Stimulated activated CD4-positive, alpha-beta T cell treated with anti-CD3 and anti-CD28 coated beads, Interleukin-4, amount 100 ng/mL, for 24 hours (primary cell): ENCODE results near the gene STING1.
"Not testable (repeated sequence)": the region's sequence is repeated elsewhere in the genome, so short reads cannot be mapped to it uniquely, and the experiment has no call there.

Source experiments
- DNase-seq: peaks from one replicate; pipeline ENCODE4 v3.0.0-alpha.2; 2020

The STING1 gene

DNA sequence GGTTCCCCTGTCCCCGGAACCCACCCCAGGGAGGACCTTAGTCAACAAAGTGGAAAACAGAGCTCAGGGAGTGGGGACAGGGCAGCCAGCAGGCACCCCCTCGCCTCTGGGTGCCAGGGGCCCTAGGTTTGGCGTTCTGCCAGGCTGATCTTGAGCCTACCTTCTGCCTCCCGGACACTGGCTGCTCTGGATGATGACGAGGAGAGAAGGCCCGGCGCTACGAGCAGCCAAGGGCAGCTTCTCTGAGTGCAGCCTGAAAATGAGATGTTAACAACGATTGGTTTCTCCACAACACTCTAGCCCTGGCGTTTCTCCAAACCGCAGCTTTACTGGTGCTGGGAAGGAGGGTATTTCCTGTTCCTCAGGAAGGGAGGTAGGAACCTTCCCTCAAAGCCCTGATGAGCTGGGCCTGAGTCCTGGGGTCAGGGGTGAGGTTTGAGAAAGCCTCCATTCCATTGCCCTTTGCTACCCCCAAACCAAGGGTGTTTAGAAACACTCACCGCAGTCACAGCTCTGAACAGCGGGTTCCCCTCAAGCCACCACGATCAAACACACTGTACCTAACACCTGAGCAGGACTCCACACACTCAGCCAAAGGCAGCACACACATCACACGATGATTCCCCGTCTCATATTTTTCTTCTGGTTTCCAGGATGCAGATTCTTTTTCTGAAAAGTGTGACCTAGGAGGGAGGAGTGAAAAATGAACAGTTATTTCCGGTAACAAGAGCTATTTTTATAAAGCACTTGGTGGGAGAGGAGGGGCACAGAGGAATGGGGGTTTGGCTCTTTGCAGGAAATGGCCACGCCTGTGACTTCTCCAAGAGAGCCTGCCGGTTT is at the start of gene STING1:
STING1 (minus strand) TSS at position 709 of the 840 bp plus-strand sequence. CDS start 1,054 bp downstream, outside the sequence.
- DNase-seq: peak; percentile 66

DNA sequence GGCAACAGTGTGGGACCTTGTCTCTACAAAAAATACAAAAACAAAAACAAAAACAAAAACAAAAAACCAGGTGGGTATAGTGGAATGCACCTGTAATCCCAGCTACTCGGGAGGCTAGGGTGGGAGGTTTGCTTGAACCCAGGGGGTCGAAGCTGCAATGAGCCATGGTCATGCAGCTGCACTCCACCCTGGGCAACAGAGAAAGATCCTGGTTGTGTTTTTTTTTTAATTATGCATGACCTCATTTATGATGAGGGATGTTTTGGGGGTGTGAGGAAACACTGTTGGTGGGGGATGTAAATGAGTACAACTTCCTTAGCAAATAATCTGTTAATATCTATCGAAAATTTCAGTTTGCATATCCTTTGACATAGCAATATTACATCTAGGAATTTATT is 49.2 kb upstream of the STING1 start:
- DNase-seq: no peak

DNA sequence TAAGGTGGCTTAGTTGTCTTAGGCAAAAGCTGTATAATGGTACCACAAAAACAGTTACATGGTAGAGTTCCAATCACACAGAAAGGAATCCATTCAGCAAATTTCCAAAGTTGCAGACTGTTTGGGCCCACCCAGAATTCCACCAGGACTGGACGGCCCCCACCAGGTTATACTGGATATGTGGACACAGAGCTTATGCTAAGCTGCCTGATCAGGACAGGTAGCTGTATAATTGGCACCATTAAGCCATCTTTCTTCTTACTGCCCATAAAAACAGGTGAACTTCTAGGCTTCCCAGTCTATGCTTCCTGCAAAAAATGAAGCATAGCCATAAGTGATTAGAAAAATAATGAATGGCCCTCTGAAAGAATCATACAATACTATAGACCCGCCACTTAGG is 47.5 kb upstream of the STING1 start:
- DNase-seq: not testable (repeated sequence)

DNA sequence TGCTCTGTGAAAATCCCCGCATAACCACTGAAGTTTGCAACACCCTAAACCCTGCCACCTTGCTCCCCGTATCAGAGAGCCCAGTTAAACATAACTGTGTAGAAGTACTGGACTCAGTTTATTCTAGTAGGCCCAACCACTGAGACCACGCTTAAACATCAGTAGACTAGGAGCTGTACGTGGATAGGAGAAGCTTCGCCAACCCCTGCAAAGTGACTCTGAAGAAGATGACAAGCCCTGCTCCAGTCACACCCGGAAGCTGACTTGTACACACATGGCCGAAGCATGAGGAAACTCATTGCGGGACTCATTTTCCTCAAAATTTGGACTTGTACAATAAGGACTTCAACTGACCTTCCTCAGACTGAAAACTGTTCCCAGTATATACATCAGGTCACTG is 46.1 kb upstream of the STING1 start:
- DNase-seq: not testable (repeated sequence)

DNA sequence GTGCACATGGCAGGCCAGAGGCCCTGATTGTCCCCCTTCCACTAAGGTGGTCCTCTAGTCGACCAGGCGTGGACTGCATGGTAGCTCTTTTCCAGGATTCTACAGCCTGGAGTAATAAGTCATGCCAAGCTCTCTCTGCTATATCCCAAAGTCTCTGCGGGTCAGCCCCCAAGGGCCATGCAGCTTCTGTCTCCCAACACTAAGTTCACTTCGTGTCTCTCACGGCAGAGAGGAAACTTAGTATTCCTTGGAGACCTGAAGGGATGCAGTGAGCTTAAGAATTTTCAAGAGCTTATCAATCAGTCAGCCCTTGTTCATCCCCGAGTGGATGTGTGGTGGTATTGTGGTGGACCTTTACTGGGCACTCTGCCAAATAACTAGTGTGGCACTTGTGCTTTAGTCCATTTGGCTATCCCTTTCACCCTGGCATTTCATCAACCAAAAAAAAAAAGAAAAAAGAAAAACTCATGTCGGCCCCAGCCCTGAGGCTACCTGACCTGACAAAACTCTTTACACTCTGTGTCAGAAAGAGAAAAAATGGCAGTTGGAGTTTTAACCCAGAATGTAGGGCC is 45.4 kb upstream of the STING1 start:
- DNase-seq: not testable (repeated sequence)

DNA sequence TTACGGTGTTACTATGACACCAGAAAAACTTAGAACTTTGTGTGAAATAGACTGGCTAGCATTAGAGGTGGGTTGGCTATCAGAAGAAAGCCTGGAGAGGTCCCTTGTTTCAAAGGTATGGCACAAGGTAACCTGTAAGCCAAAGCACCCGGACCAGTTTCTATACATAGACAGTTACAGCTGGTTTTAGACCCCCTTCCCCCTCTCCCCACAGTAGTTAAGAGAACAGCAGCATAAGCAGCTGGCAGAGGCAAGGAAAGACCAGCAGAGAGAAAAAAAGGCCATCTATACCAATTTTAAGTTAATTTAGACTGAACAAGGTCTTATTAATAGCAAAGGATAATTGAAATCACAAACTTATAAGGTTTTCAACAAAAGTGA is 44.5 kb upstream of the STING1 start:
- DNase-seq: not testable (repeated sequence)

DNA sequence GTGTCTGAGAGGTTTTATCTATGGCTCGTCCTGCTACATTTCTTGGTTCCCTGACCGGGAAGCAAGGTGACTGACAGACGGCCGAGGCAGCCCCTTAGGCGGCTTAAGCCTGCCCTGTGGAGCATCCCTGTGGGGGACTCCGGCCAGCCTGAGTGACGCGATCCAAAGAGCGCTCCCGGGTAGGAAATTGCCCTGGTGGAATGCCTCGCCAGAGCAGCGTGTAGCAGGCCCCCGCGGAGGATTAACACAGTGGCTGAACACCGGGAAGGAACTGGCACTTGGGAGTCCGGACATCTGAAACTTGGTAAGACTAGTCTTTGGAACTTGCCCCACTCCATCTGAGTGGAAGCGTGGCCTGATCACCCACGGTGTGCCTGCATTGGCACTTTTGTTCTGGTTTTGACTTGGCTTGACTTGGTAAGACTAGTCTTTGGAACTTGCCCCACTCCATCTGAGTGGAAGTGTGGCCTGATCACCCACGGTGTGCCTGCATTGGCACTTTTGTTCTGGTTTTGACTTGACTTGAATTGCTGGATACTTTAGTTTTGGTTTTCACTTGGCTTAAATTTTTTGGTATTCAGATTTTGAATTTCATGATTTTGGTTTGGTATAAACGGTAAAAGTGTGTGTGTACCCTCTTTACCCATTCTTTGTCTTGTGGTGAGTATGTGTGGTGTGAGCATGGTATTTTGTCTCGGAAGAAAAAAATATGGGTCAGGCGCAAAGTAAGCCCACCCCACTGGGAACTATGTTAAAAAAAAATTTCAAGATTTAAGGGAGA is 43.9 kb upstream of the STING1 start:
- DNase-seq: not testable (repeated sequence)

DNA sequence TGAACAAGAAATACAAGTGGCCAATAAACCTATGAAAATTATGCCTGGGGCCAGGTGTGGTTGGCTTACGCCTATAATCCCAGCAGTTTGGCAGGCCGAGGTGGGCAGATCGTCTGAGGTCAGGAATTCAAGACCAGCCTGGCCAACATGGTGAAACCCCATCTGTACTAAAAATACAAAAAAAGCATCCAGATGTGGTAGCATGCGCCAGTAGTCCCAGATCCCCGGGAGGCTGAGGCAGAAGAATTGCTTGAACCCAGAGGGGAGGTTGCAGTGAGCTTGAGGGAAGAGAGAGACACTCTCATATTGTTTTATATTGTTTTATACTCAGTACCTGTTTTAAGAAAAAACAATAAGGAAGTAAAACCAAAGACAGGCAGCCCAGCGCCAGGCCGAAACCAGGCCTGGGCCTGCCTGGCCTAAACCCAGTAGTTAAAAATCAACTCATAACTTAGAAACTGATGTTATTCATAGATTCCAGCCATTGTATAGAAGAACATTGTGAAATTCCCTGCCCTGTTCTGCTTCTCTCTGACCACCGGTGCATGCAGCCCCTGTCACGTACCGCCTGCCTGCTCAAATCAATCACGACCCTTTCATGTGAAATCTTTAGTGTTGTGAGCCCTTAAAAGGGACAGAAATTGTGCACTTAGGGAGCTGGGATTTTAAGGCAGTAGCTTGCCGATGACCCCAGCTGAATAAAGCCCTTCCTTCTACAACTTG is 43.2 kb upstream of the STING1 start:
- not testable (repeated sequence) for DNase-seq

DNA sequence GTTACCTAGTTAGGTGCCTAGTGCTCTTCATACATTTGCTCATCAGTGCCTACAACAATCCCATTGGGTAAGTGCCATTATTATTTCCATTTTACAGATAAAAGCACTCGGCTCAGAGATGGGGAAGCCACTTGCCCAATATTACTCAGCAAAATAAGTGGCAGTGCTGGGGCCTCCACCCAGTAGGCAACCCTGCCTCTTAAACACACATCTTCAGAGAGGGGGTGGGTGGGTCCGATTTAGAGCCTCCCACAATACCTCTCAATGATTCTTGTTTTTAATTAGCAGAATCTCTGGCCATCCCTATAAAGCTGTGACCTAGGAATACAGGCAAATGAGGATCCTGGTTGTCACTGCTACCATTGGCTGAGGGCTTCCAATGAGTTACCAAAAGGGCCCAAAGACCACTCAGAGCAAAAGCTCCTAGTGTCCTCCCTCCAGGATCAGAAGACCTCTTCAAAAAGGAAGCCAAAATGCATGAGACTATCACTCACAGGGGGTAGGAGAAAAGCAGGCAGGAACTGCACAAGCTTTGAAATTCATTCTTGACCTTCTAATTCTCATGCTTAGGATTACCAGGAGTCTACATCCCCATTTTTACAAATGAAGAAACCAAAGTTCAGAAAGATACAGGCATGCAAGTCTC is 42.5 kb upstream of the STING1 start:
- no peak for DNase-seq

DNA sequence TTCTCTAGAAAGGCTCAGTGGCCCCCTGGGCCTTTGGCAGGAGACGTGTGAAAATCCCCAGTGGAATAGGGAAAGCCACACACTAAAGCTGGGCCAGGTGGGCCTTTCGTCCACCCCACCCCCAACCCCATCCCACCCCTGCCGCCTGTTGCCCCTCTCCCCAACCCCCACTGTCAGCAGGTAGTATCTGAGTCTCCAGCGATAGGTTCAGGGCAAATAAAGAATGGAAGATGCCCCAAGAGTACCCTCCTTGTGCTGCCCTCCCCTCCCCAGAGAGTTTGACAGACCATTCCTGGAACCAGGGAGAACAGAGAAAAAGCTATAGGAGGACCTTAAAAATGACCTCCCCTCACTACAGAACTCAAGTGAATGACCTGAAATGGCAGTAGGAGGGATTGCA is 41.9 kb upstream of the STING1 start:
- DNase-seq: no peak

DNA sequence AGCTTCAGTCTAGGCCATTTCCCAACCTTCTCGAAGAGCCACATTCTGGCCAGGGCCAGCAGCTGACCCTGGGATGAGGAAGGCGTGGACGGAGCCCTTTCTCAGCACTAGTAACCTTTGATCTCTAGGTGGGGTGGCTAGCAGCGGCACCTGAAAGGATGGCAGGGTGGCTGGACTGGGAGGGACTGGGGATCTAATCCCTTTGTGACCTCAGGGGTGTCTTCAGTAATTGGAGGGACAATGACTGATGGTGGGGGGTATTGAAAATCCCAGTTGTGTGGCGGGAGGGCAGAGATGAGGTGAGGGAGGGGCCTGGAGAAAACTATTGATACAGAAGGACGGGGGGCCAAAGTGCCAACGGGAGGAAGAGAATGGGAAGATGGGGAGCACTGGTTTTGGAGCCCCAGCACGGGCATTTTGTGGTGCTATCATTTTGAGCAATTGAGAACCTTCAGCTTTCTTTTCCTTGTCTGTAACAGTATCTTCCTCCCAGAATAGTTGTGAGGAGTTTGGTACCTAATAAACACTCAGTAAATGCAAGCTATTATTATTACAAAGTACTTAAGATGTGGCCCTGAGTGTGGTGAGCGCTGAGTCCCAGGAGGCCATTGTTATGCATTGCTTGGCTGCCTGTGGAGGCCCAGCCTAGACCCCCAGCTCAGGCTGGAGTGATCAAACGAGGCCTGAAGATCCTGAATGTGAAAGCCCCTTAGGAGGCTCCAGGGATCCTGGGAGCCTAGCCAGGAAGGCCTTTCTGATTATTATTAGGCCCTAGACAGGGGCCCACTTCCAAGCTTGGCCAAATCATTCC is 41.3 kb upstream of the STING1 start:
- no peak for DNase-seq

DNA sequence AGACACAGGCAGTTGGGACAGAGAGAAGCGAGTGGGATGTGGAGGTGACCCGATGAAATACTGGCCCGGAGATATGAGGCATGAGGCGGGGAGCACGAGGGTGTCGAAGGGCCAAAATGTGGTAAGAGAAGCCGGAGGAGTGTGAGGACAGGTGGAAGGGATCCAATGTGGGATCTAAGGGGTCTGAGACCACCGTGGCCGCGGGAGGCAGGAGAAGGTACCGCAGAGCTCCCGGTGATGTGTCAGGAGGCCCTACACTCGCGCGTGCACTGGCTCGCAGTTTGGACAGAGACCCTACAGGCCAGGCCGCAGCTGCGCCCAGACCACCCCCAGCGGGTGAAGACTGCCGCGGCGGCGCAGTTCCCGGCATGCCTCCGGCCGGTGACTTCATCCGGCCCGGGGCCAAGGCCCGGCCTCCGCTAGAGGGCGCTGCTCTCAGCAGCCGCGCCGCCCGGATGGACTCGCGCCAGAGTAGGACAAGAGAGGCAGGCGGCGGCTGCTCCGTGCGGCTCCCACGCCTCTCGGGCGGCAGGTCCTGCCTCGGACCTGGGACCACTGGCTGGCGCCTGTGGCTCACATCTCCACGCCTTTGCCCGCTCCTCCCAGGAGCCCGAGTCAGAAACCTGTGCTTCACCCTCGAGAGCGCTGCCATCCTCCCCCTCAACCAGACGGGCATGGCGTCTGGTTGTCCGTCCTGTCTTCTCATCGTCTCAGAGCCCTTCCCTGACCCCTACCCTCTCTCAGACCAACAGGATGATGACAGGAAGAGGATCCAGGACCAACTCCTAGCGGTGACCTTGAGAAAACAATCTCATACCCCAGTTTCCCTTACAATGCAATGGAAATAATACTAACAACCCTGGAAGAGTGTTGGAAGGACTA is 35.4 kb upstream of the STING1 start:
- DNase-seq: peak; percentile 89

DNA sequence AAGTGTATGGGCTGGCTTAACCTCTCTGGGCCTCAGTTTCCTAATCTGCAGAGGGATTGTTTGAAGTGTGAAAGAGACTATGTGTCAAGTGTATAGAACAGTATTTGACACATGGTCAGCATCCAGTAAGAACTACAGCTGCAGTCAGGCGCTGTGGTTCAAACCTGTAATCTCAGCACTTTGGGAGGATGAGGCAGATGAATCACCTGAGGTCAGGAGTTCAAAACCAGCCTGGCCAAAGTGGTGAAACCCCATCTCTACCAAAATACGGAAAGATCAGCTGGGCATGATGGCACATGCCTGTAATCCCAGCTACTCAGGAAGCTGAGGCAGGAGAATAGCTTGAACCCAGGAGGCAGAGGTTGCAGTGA is 31.9 kb upstream of the STING1 start:
- no peak for DNase-seq

DNA sequence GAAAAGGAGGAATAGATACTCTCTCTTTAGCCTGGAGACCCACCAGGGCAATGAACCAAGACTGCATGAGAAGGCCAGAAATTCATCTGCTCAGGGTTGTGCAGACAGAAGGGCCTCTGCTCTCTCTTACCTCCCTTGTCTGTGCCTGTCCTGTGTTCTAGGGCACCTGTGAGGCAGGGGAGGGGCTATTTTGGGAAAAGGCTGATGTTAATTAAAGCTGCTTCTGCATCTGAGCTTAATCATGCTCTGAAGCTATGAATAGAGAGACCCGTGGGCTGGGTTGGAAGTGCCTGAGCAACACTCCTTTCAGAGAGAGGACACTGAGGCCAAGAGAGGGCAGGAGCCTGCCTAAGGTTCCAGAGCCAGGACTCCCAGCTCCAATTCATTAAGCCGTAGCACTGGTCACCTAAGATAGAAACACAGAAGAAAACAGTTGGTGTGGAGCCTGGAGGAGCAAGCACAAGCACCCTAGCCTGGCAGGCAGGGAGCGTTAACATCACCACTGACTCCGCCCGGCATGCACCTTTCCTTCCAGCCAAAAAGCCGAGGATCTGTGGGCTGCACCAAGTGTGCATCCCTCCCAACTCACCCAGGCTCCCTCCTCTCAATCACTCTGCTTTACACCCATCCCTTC is 31.4 kb upstream of the STING1 start:
- DNase-seq: no peak

DNA sequence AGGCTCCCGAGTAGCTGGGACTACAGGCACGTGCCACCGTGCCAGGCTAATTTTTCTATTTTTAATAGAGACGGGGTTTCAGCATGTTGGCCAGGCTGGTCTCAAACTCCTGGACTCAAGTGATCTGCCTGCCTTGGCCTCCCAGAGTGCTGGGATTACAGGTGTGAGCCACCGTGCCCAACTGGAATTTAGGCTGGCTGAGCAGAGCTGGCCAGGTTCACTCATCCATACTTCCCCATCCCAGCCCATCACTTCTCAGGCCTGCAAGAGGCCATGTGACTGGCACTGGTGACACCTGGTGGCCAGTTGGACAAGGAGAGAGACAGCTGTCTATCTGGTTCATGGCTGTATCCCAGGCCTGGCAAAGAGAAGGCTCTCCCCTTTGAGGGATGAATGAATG is 30.9 kb upstream of the STING1 start:
- DNase-seq: peak; percentile 83

DNA sequence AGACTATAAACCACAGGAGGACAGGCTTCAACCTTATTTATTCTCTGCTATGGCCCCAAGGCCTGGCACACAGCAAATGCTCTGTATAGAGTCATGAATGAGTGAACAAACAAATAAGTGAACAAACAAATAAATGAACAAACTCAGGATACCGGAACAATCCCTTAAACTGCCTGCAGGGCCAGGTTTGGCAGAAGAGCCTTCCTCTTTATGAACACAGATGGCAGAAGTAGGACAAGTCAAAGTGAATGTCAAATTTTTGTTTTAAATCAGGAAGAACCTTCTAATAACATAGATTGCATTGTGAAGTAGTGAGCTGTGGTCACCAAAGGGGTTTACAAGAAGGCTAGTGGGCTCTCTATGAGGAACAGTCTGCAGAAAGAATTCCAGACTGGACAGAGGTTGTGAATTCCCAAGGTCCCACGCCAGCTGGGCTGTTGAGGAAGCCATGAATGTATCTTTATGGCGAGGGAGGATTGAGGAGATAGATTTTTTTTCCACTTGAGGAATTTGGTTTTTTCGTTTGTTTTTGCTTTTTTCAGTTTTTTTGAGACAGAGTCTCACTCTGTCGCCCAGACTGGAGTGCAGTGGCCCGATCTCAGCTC is 30.3 kb upstream of the STING1 start:
- no peak for DNase-seq

DNA sequence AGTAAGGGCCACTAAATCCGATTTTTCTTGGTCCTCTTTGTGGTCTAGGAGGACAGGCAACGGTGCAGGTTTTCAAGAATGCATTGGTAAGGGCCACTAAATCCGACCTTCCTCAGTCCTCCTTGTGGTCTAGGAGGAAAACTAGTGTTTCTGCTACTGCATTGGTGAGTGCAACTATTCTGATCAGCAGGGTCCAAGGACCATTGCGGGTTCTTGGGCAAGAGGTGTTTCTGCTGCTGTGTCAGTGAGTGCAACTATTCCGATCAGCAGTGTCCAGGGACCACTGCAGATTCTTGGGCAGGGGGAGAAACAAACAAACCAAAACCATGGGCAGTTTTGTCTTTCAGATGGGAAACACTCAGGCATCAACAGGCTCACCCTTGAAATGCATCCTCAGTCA is 22.2 kb upstream of the STING1 start:
- DNase-seq: not testable (repeated sequence)

DNA sequence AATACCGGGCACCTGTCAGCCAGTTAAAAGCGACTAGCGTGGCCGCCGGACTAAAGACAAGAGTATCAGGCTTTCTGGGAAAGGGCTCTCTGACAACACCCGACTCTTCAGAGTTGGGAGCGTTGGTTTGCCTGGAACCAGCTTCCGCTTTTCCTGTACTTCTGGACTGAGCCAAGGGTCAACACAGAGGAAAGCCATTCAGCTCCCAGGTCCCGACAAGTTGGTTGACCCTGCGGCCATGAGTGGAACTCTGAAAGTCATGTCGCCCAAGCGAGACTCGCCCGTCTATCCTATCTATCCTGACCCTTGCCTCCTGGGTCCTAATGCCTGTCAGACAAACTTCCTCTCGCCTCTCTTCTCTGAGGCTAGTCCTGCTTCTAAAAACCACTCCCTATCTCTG is 21.3 kb upstream of the STING1 start:
- DNase-seq: not testable (repeated sequence)

DNA sequence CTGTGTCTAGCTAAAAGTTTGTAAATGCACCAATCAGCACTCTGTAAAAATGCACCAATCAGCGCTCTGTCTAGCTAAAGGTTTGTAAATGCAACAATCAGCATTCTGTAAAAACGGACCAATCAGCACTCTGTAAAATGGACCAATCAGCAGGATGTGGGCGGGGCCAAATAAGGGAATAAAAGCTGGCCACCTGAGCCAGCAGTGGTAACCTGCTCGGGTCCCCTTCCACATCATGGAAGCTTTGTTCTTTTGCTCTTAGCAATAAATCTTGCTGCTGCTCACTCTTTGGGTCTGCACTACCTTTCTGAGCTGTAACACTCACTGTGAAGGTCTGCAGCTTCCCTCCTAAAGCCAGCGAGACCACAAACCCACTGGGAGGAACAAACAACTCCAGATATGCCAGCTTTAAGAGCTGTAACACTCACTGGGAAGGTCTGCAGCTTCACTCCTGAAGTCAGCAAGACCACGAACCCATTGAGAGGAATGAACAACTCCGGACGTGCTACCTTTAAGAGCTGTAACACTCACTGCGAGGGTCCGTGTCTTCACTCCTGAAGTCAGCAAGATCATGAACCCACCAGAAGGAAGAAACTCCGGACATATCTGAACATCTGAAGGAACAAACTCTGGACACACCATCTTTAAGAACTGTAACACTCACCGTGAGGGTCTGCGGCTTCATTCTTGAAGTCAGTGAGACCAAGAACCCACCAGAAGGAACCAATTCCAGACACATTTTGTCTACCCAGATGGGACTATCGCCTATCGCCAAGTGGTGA is 20.7 kb upstream of the STING1 start:
- not testable (repeated sequence) for DNase-seq
